ENCODE data around the gene HEXD. TPM values are rescaled to one million over a fixed set of nuclear protein-coding genes. Genes with fewer than 3 reads are reported as not detected.

HEXD gene
- total and polyA plus RNA-seq, 2 donors (not counting 3 experiments of a cell fraction or from before 2014, with no cell fraction given) = 12.9 to 18.6 TPM

GRCh38 chr17:82457929-82458178, 39.7 kb downstream of the HEXD start:
- BruUV-seq (replicated peaks) = TSS peak; percentile 96
- Histone ChIP-seq H3K36me3 (ENCODE audit: control insufficient read depth in 2 of 2, extremely low read depth in 1 of 2, insufficient read depth in 2 of 2, low read length in 2 of 2) (peaks cover 0 to 10% of the 10 kb centered on the region in 2 experiments), H3K9me1 (replicated peaks; ENCODE audit: control insufficient read depth, extremely low read depth, insufficient read depth, low read length) (no peaks in the 10 kb centered on the region), H3K4me3 (replicated peaks in 1 of 3; ENCODE audit: insufficient read depth in 1 of 3, low read depth in 1 of 3, low read length in 3 of 3) (peak overlapping the region; percentile 30 to 57 (median 45)), H3K27me3 (ENCODE audit: control insufficient read depth in 2 of 2, insufficient read depth in 2 of 2, low read length in 2 of 2) (no peaks in the 10 kb centered on the region), H3K4me1 (ENCODE audit: control insufficient read depth, extremely low read depth, insufficient read depth, low read length) (peaks cover 11% of the 10 kb centered on the region), H4K20me1 (replicated peaks; ENCODE audit: control insufficient read depth, extremely low read depth, insufficient read depth, low read length) (no peaks in the 10 kb centered on the region), H3K9ac (replicated peaks; ENCODE audit: extremely low read depth, insufficient read depth, low read length) (peak overlapping the region; percentile 96), H2AFZ (ENCODE audit: low read depth, low read length) (peak overlapping the region; percentile 1), H3K9me3 (replicated peaks; ENCODE audit: control insufficient read depth, insufficient read depth, low read length) (no peaks in the 10 kb centered on the region), H3K4me2 (ENCODE audit: insufficient read depth, low read length) (peak overlapping the region; percentile 79), H3K27ac (ENCODE audit: insufficient read depth, low read depth, low read length) (peak overlapping the region; percentile 96), H3K79me2 (ENCODE audit: control insufficient read depth, insufficient read depth, low read length) (no peaks in the 10 kb centered on the region)
- DNase-seq (ENCODE audit: low read depth, low spot score) (no peak), FAIRE-seq (peak; percentile 99)
- ChIA-PET POLR2A (no interaction called here), CTCF (interaction anchor here (0.6 to 1.7 kb wide), 2 partner anchors 23 to 38 kb away, joined by 3 to 4 read pairs; no protein-coding TSS in a partner anchor)
- dilution Hi-C loops (cut with MboI; ENCODE audit: extremely low pct_ligation_motif_present, low sequenced_read_pairs) (no loop called here), intact Hi-C loops (cut with micrococcal nuclease) (loop anchor here (1.0 to 10.0 kb wide), 5 partner anchors 8 to 387 kb away; partner anchors contain the start of genes CYBC1, FOXK2 and ZNF750)
- TF ChIP-seq JUN (IDR thresholded peaks at IDR 0.05; ENCODE audit: borderline replicate concordance, insufficient read depth, insufficient read length, low read depth) (no peak), MYC (IDR thresholded peaks at IDR 0.05; ENCODE audit: low read depth, low read length) (peak; percentile 27), POLR2AphosphoS5 (IDR thresholded peaks at IDR 0.05; ENCODE audit: insufficient read depth, low read depth, low read length) (no peak), EZH2 (IDR thresholded peaks at IDR 0.05; ENCODE audit: borderline replicate concordance, low read depth, low read length, severe bottlenecking) (no peak), GATA2 (IDR thresholded peaks at IDR 0.05; ENCODE audit: insufficient read depth, insufficient read length, low read depth, low read length) (peak; percentile 49), CTCF (IDR thresholded peaks at IDR 0.05; ENCODE audit: extremely low read depth in 1 of 2, insufficient read depth in 1 of 2, low read depth in 1 of 2, low read length in 2 of 2) (no peak), MAX (IDR thresholded peaks at IDR 0.05; ENCODE audit: insufficient read depth, insufficient read length) (peak; percentile 98), POLR2A (IDR thresholded peaks at IDR 0.05; ENCODE audit: low read depth, low read length) (no peak), FOS (IDR thresholded peaks at IDR 0.05; ENCODE audit: borderline replicate concordance, insufficient read depth, low read length) (no peak)

Data from endothelial cell of umbilical vein (primary cell).